Adrenal gland (tissue), 12 donors: ENCODE measurements around the gene MAGI2. TPM values are rescaled to one million over a fixed set of nuclear protein-coding genes. Genes with fewer than 3 reads are reported as not detected.

ENCODE experiments used
- DNase-seq, 7 donors: peaks; one replicate each; pipeline ENCODE4 v3.0.0-alpha.2; 2019 to 2020
- H3K27ac ChIP-seq, 5 donors: fragments of 200-600 bp; sonication (generic) in 4 of 5; 1 replicate in 3 of 5; 2 replicates in 2 of 5; pipeline versions ENCODE4 v1.5.1 to v1.8.0; 2016 to 2020; ENCODE audit warnings: mild to moderate bottlenecking in 1 of 5
- H3K27me3 ChIP-seq: fragments of 200-600 bp; 2 replicates; pipeline ENCODE4 v1.8.0; 2021
- H3K36me3 ChIP-seq, 2 donors: fragments of 200-600 bp; replicated peaks in 1 of 2; 1 replicate in 1 of 2; 2 replicates in 1 of 2; pipeline versions ENCODE4 v1.5.1 to v1.8.0; 2018 to 2022
- H3K4me1 ChIP-seq, 2 donors: fragments of 200-600 bp; replicated peaks in 1 of 2; 1 replicate in 1 of 2; 2 replicates in 1 of 2; pipeline versions ENCODE4 v1.5.1 to v1.8.0; 2018 to 2021
- H3K4me3 ChIP-seq, 4 donors: fragments of 200-600 bp; sonication (generic) in 3 of 4; one replicate each; pipeline ENCODE4 v1.5.1; 2016 to 2018
- H3K9me3 ChIP-seq, 3 donors: fragments of 200-600 bp; sonication (generic) in 1 of 3; replicated peaks in 1 of 3; 1 replicate in 2 of 3; 2 replicates in 1 of 3; pipeline versions ENCODE4 v1.5.1 to v1.8.0; 2016 to 2021
- POLR2A ChIP-seq, 2 donors: fragments of 450-650 bp; IDR thresholded peaks; one replicate each; pipeline ENCODE4 v1.6.1; 2017; ENCODE audit warnings: antibody characterized with exemption in 2 of 2, mild to moderate bottlenecking in 2 of 2, moderate library complexity in 1 of 2
- WGBS, 4 donors: extraction: QIAGEN DNeasy Blood & Tissue Kit in 2 of 4; methylation state at CpG; one replicate each; pipeline versions ENCODE4 v1.1.5 to v1.1.7; 2013 to 2017; 5-methylcytosine and 5-hydroxymethylcytosine counted together
- intact Hi-C, 2 donors: fragments of 100-400 bp; cut with DNase I; formaldehyde crosslinking; loops; one replicate each; pipeline versions ENCODE4 v1.14.1 to v1.15.0; 2022 to 2023
- polyA plus RNA-seq, 3 donors: library from polyadenylated mRNA; stranded (reverse); fragments of 200-250 nt in 2 of 3; fragments of 350-450 nt in 1 of 3; fragmentation: Illumina TruSeq in 1 of 3; extraction: RNeasy Lipid Tissue Mini Kit (QIAGEN cat#74804) in 1 of 3; gene quantifications; one replicate each; pipeline ENCODE4 v1.2.3, GENCODE V29; 2013 to 2014
- total RNA-seq, 9 donors: library from RNA; depleted of rRNA in 4 of 9; stranded (reverse); fragments of >200 nt in 4 of 9; fragments of 120-200 nt in 1 of 9; fragmentation: NEBNext Ultra II Directional in 1 of 9; extraction: Animal tissue kit (Norgen Biotek cat#: 25700) in 1 of 9; gene quantifications; one replicate each; pipeline versions ENCODE4 v1.1.0 to v1.2.4, GENCODE V29; 2013 to 2023
- TF ChIP-seq, protein P1 (sequence below), 6 experiments: fragments of 450-650 bp in 4 of 6; fragments of 200-600 bp in 2 of 6; sonication (generic) in 1 of 6; IDR thresholded peaks; 1 replicate in 5 of 6; 2 replicates in 1 of 6; pipeline versions ENCODE4 v1.5.1 to v1.8.0; 2016 to 2021; ENCODE audit warnings: antibody characterized with exemption in 6 of 6, mild to moderate bottlenecking in 2 of 6, moderate library complexity in 1 of 6
- donor health status: healthy with polysubstance abuse.
- donor health status: Bipolar disorder and iron deficiency.
- donor health status: DM: yes; HTN: yes; CAD: no.
- donor health status: DM: no; HTN: no; CAD: no.
- donor health status: DM: no; HTN: no; CAD: no.
- donor health status: DM: yes; HTN: yes; CAD: no.

The MAGI2 gene
- total and polyA plus RNA-seq, 12 donors: 3.2 to 37.1 (median 17.1) TPM

DNA sequence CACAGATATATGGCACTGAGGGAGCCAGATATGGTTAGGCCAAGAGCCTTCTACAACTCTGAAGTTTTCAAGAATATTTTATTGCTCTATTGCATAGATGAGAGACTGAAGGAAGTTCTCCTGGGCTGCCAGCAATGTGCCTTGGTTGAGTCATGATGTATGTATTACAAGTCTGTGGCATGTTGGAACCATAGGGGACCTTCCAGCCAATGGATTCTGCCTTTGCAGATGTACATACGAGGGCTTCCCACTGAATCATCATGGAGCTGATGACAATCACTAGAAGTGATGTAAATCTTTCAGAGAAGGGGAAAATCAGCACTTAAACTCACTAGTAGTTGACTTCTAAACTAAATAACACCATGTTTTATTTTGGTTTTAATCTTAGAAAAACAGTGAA lies 1235.4 kb downstream of the MAGI2 start:
- Histone ChIP-seq H3K36me3 (no peaks in the 10 kb centered on the region), H3K27ac (no peak overlapping the region), H3K9me3 (no peaks in the 10 kb centered on the region), H3K4me3 (no peak overlapping the region), H3K4me1 (no peaks in the 10 kb centered on the region), H3K27me3 (no peaks in the 10 kb centered on the region)
- DNase-seq: no peak
- no peak for TF ChIP-seq POLR2A (IDR thresholded peaks at IDR 0.05)
- TF ChIP-seq, protein P1, sequence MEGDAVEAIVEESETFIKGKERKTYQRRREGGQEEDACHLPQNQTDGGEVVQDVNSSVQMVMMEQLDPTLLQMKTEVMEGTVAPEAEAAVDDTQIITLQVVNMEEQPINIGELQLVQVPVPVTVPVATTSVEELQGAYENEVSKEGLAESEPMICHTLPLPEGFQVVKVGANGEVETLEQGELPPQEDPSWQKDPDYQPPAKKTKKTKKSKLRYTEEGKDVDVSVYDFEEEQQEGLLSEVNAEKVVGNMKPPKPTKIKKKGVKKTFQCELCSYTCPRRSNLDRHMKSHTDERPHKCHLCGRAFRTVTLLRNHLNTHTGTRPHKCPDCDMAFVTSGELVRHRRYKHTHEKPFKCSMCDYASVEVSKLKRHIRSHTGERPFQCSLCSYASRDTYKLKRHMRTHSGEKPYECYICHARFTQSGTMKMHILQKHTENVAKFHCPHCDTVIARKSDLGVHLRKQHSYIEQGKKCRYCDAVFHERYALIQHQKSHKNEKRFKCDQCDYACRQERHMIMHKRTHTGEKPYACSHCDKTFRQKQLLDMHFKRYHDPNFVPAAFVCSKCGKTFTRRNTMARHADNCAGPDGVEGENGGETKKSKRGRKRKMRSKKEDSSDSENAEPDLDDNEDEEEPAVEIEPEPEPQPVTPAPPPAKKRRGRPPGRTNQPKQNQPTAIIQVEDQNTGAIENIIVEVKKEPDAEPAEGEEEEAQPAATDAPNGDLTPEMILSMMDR (IDR thresholded peaks at IDR 0.05): no peak
- WGBS, 4 donors: 76 to 100% (median 89%) methylated on average over 1 of the region's 1 CpG
- intact Hi-C loops: no loop called here

DNA sequence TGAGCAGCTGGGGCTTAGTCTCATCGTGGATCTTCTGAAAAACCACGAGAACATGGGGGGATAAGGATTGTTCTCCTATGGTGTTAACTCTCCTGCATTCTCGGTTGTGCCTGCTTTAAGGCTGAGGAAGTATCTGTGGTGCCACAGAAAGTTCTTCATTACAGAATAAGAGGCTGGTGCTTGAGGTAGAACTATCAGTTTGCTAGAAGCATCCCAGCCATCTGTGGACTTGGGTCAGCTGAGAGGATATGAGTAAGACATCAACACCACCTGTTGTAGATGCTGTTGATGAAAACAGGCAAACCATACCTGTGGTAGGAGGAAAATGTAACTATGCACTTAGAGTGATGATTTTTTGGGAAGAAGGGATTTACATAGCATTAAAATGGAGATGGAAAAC lies 1238.3 kb downstream of the MAGI2 start:
- Histone ChIP-seq H3K27me3 (no peaks in the 10 kb centered on the region), H3K9me3 (no peaks in the 10 kb centered on the region), H3K36me3 (no peaks in the 10 kb centered on the region), H3K27ac (no peak overlapping the region), H3K4me1 (no peaks in the 10 kb centered on the region), H3K4me3 (no peak overlapping the region)
- 84 to 92% (median 86%) methylated on average over 3 of the region's 3 CpGs for WGBS, 4 donors
- intact Hi-C loops: no loop called here
- DNase-seq: no peak
- TF ChIP-seq POLR2A (IDR thresholded peaks at IDR 0.05): no peak
- TF ChIP-seq, protein P1 (IDR thresholded peaks at IDR 0.05): no peak

DNA sequence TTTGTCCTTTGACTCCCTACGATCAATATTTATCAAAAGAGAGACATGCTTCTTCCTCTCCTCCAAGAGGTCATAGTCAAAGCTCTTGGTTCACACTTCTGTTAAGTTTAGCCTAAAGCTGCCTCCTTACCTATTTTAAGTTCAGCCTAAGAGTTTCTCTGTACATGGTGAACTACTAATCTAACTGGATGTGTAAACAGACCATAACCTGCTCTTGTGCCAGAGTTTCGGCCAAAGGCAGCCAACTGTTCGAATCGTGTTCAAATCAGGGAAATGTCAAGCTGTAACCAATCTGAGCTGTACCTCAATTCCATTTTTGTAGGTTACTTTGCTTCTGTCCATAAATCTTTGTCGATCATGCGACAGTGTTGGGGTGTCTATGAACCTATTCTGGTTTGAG lies 1240.1 kb downstream of the MAGI2 start:
- no peak overlapping the region for H3K27ac ChIP-seq
- H3K9me3 ChIP-seq: no peaks in the 10 kb centered on the region
- no peaks in the 10 kb centered on the region for H3K4me1 ChIP-seq
- intact Hi-C loops: no loop called here
- H3K36me3 ChIP-seq: no peaks in the 10 kb centered on the region
- 90 to 98% (median 95%) methylated on average over 6 of the region's 6 CpGs for WGBS, 4 donors
- H3K4me3 ChIP-seq: no peak overlapping the region
- DNase-seq: no peak
- TF ChIP-seq, protein P1 (IDR thresholded peaks at IDR 0.05): no peak
- no peak for TF ChIP-seq POLR2A (IDR thresholded peaks at IDR 0.05)
- H3K27me3 ChIP-seq: no peaks in the 10 kb centered on the region

DNA sequence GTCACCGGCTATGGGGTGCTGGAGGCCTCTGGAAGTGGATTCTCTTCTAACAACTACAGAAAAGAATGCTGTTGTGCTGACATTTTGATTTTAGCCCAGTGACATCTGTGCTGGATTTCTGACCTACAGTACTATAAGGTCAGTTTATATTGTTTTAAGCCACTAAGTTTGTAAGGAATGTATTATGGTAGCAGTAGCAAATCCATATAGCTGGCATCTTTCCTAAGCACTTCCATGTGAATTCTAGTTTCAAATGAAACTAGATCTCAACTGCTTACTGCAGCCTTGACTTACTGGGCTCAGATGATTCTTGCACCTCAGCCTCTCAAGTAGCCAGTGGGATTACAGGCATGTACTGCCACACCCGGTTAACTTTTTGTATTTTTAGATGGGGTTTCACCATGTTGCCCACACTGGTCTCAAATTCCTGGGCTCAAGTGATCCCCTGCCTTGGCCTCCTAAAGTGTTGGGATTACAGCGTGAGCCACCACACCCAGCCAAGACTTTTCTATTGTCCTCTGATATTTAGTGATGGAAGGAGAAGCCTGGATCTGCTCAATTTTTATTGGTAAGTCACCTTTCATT lies 1240.9 kb downstream of the MAGI2 start:
- Histone ChIP-seq H3K27me3 (no peaks in the 10 kb centered on the region), H3K4me3 (no peak overlapping the region), H3K4me1 (no peaks in the 10 kb centered on the region), H3K27ac (no peak overlapping the region), H3K9me3 (no peaks in the 10 kb centered on the region), H3K36me3 (no peaks in the 10 kb centered on the region)
- TF ChIP-seq, protein P1 (IDR thresholded peaks at IDR 0.05): no peak
- no peak for TF ChIP-seq POLR2A (IDR thresholded peaks at IDR 0.05)
- intact Hi-C loops: no loop called here
- DNase-seq: no peak
- 94 to 99% (median 97%) methylated on average over 3 of the region's 3 CpGs for WGBS, 4 donors
